Left ventricle myocardium superior (tissue), 1 donor: Measurements from ENCODE around the gene SLC22A6. TPM values are rescaled to one million over a fixed set of nuclear protein-coding genes. Genes with fewer than 3 reads are reported as not detected.
"Not testable (repeated sequence)": the region's sequence is repeated elsewhere in the genome, so short reads cannot be mapped to it uniquely, and the experiment has no call there.

Experiments used
- ATAC-seq: fragments of 200-7000 bp; cut with Tn5 transposase; one replicate; pipeline ENCODE4 v1.9.1; 2020; ENCODE audit warnings: mild to moderate bottlenecking, moderate library complexity
- DNase-seq: peaks from one replicate; pipeline ENCODE4 v3.0.0-alpha.2; 2020
- intact Hi-C: fragments of 100-400 bp; cut with micrococcal nuclease; formaldehyde crosslinking; loops from one replicate; pipeline ENCODE4 v1.11.0; 2022
- total RNA-seq: library from RNA; stranded (reverse); fragmentation: NEBNext Ultra II Directional; extraction: Animal tissue kit (Norgen Biotek cat#: 25700); gene quantifications from one replicate; pipeline ENCODE4 v1.2.1, GENCODE V29; 2021
- donor health status: DM: no; HTN: yes; CAD: no; lungs with severe emphysema.

Gene SLC22A6
- total RNA-seq, 1 donor from 2014 or later: not detected

- ATAC-seq (no peak), DNase-seq (no peak)
- intact Hi-C loops: no loop called here
Observed at GRCh38 chr11:62994775-62995174, 10.0 kb upstream of the SLC22A6 start.

- no peak for ATAC-seq
- no peak for DNase-seq
- intact Hi-C loops: no loop called here
Observed at GRCh38 chr11:62988276-62988675, 3.5 kb upstream of the SLC22A6 start.

GRCh38 chr11:62985041-62985750 lies 429 bp upstream of the SLC22A6 start:
- intact Hi-C loops: no loop called here
- DNase-seq (no peak), ATAC-seq (no peak)

- intact Hi-C loops: no loop called here
- ATAC-seq (no peak), DNase-seq (no peak)
Observed at GRCh38 chr11:62983536-62984199, 1.1 kb downstream of the SLC22A6 start.

GRCh38 chr11:62981743-62982142 lies 3.0 kb downstream of the SLC22A6 start:
- DNase-seq (no peak), ATAC-seq (no peak)
- intact Hi-C loops: no loop called here

- intact Hi-C loops: no loop called here
- DNase-seq (no peak), ATAC-seq (no peak)
Observed at GRCh38 chr11:62980133-62980760, 4.5 kb downstream of the SLC22A6 start.

GRCh38 chr11:62976109-62976508 lies 8.7 kb downstream of the SLC22A6 start:
- ATAC-seq (no peak), DNase-seq (no peak)
- intact Hi-C loops: no loop called here

GRCh38 chr11:62974848-62975522 lies 9.8 kb downstream of the SLC22A6 start:
- ATAC-seq (peak; percentile 97), DNase-seq (peak; percentile 83)
- intact Hi-C loops: no loop called here

- DNase-seq (no peak), ATAC-seq (no peak)
- intact Hi-C loops: no loop called here
Observed at GRCh38 chr11:62965574-62965973, 19.2 kb downstream of the SLC22A6 start.

GRCh38 chr11:62962391-62962790 lies 22.4 kb downstream of the SLC22A6 start:
- ATAC-seq (no peak), DNase-seq (no peak)
- intact Hi-C loops: no loop called here

GRCh38 chr11:62961017-62961570 lies 23.7 kb downstream of the SLC22A6 start:
- ATAC-seq (no peak), DNase-seq (no peak)
- intact Hi-C loops: no loop called here

GRCh38 chr11:62959422-62959980 lies 25.3 kb downstream of the SLC22A6 start:
- no peak for ATAC-seq
- intact Hi-C loops: no loop called here
- DNase-seq: no peak

- no peak for DNase-seq
- intact Hi-C loops: no loop called here
Observed at GRCh38 chr11:62958547-62959421, 26.0 kb downstream of the SLC22A6 start.

GRCh38 chr11:62957147-62957546 lies 27.6 kb downstream of the SLC22A6 start:
- no peak for DNase-seq
- intact Hi-C loops: no loop called here
- ATAC-seq: no peak

More at GRCh38 chr11:62958547-62959421, 26.0 kb downstream of the SLC22A6 start:
- ATAC-seq: peak; percentile 23

GRCh38 chr11:62954478-62954877 lies 30.3 kb downstream of the SLC22A6 start:
- ATAC-seq: no peak
- intact Hi-C loops: no loop called here
- no peak for DNase-seq

- intact Hi-C loops: no loop called here
- no peak for DNase-seq
Observed at GRCh38 chr11:62953811-62954210, 31.0 kb downstream of the SLC22A6 start.

GRCh38 chr11:62948765-62949320 lies 35.9 kb downstream of the SLC22A6 start:
- DNase-seq (no peak), ATAC-seq (no peak)
- intact Hi-C loops: no loop called here

More at GRCh38 chr11:62953811-62954210, 31.0 kb downstream of the SLC22A6 start:
- no peak for ATAC-seq

- DNase-seq, intact Hi-C loops, ATAC-seq: not testable (repeated sequence)
Observed at GRCh38 chr11:62945538-62945937, 39.2 kb downstream of the SLC22A6 start.
